ENCODE results near the gene PTPN22.

DNA sequence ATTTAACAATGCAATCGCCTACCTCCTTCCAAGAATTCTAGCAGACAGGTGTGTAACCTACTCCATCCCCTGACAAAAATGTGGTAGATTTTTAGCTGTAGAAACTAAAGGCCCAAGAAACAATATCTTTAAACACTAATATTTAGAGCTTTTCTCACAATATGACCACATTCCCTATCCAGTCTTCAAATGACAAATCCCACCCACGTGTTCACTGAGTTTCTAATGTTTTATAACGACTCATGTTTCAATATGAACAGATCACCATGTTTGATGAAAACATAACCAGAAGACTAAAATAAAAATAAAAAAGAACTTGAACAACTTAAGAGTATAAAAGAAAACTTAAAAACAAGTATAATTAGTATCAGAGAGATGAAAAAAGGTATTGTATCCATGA, 83.8 kb downstream of the PTPN22 start:
- TF ChIP-seq, protein P1, sequence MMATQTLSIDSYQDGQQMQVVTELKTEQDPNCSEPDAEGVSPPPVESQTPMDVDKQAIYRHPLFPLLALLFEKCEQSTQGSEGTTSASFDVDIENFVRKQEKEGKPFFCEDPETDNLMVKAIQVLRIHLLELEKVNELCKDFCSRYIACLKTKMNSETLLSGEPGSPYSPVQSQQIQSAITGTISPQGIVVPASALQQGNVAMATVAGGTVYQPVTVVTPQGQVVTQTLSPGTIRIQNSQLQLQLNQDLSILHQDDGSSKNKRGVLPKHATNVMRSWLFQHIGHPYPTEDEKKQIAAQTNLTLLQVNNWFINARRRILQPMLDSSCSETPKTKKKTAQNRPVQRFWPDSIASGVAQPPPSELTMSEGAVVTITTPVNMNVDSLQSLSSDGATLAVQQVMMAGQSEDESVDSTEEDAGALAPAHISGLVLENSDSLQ (IDR thresholded peaks at IDR 0.05): no peak
- TF ChIP-seq TARDBP (IDR thresholded peaks at IDR 0.05): no peak
- no peak for TF ChIP-seq CTBP1 (IDR thresholded peaks at IDR 0.05; ENCODE audit: borderline replicate concordance)
- no peak for TF ChIP-seq NFRKB (IDR thresholded peaks at IDR 0.05)
- TF ChIP-seq ELF4 (IDR thresholded peaks at IDR 0.05): no peak
- TF ChIP-seq ZNF384 (IDR thresholded peaks at IDR 0.05): no peak
